Gastrocnemius medialis (tissue), 4 donors: ENCODE results near the gene FLVCR1. TPM values are rescaled to one million over a fixed set of nuclear protein-coding genes. Genes with fewer than 3 reads are reported as not detected.

Experiments used
- ATAC-seq, 2 donors: fragments of 150-250 bp; one replicate each; pipeline ENCODE4 v1.9.1; 2016
- DNase-seq, 2 donors: peaks; one replicate each; pipeline ENCODE4 v3.0.0-alpha.2; 2019
- H3K27ac ChIP-seq, 4 donors: fragments of 200-600 bp; sonication (generic); 1 replicate in 1 of 4; 2 replicates in 3 of 4; pipeline ENCODE4 v1.5.1; 2016 to 2018; ENCODE audit warnings: mild to moderate bottlenecking in 2 of 4, moderate library complexity in 1 of 4
- H3K27me3 ChIP-seq, 3 donors: fragments of 200-600 bp; sonication (generic) in 2 of 3; 1 replicate in 1 of 3; 2 replicates in 2 of 3; pipeline versions ENCODE4 v1.5.1 to v1.6.0; 2016 to 2019; ENCODE audit warnings: mild to moderate bottlenecking in 1 of 3, moderate library complexity in 1 of 3
- H3K36me3 ChIP-seq, 2 donors: fragments of 200-600 bp; sonication (generic) in 1 of 2; one replicate each; pipeline ENCODE4 v1.5.1; 2017 to 2018
- H3K4me1 ChIP-seq, 2 donors: fragments of 200-600 bp; sonication (generic) in 1 of 2; one replicate each; pipeline ENCODE4 v1.5.1; 2016 to 2017; ENCODE audit warnings: mild to moderate bottlenecking in 2 of 2
- H3K4me3 ChIP-seq, 4 donors: fragments of 200-600 bp; sonication (generic) in 3 of 4; 1 replicate in 1 of 4; 2 replicates in 3 of 4; pipeline ENCODE4 v1.5.1; 2016 to 2019; ENCODE audit warnings: mild to moderate bottlenecking in 2 of 4
- H3K9me3 ChIP-seq, 3 donors: fragments of 200-600 bp; sonication (generic) in 2 of 3; 1 replicate in 1 of 3; 2 replicates in 2 of 3; pipeline ENCODE4 v1.5.1; 2016 to 2019
- POLR2A ChIP-seq, 2 donors: fragments of 450-650 bp; IDR thresholded peaks; one replicate each; pipeline ENCODE4 v1.6.1; 2017; ENCODE audit warnings: antibody characterized with exemption in 2 of 2, mild to moderate bottlenecking in 2 of 2, moderate library complexity in 2 of 2
- in situ Hi-C, 4 donors: fragments of 200-750 bp; cut with MboI; loops; one replicate each; pipeline versions ENCODE4 v1.15.0 to v1.8.0; 2017; ENCODE audit warnings: low sequenced_read_pairs in 4 of 4
- intact Hi-C: fragments of 100-400 bp; cut with DNase I; formaldehyde crosslinking; loops from one replicate; pipeline ENCODE4 v1.15.1; 2023; ENCODE audit warnings: low total_unique reads
- total RNA-seq, 4 donors: library from RNA; depleted of rRNA; stranded (reverse); fragments of >200 nt; gene quantifications; one replicate each; pipeline versions ENCODE4 v1.1.0 to v1.2.3, GENCODE V29; 2016
- TF ChIP-seq, protein P1 (sequence below), 5 experiments: fragments of 450-650 bp in 3 of 5; fragments of 200-600 bp in 2 of 5; sonication (generic) in 2 of 5; IDR thresholded peaks in 4 of 5; conservative IDR thresholded peaks in 1 of 5; 1 replicate in 4 of 5; 2 replicates in 1 of 5; pipeline ENCODE4 v1.5.1; 2016 to 2019; ENCODE audit warnings: antibody characterized with exemption in 5 of 5, mild to moderate bottlenecking in 3 of 5, moderate library complexity in 3 of 5

The FLVCR1 gene
- total RNA-seq, 4 donors from 2014 or later = 0.66 to 19.8 (median 1.7) TPM

DNA sequence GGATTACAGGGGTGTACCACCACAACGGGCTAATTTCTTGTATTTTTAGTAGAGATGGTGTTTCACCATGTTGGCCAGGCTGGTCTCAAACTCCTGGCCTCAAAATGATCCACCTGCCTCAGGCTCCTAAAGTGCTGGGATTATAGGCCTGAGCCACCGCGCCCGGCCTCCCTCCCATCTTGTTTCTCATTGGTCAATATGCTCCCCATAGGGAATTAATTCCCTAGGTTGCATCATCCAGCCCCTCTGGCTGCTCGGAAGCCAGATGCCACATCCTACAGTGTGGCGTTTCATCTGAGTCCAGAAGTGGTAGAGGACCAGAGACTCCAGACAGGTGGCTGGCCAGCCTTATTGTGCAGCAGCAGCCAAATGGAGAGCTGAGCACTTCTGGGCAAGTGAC is 80.8 kb downstream of the FLVCR1 start:
- Histone ChIP-seq H3K27me3 (no peaks in the 10 kb centered on the region), H3K9me3 (no peaks in the 10 kb centered on the region)
- in situ Hi-C loops = no loop called here

DNA sequence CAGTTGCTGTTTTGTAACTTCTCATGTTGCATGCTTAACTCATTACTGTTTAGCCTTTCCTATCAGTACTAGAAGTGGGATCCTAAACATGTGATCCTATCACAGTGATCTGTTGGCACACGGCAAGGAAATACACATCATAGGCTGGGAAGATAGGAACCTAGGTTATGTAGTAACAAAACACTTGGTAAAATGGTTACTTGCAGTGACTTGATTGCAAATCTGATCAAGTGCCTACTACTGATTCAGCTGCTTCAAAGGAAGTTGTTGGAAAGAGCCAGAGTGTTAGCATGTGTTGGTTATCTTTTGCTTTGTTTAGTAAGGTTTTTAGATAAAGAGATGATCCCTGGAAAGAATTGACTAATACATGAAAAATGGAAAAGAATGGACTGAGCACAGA is 83.4 kb downstream of the FLVCR1 start:
- Histone ChIP-seq H3K9me3 (no peaks in the 10 kb centered on the region), H3K4me3 (no peak overlapping the region), H3K27me3 (no peaks in the 10 kb centered on the region), H3K36me3 (no peaks in the 10 kb centered on the region), H3K4me1 (no peaks in the 10 kb centered on the region), H3K27ac (no peak overlapping the region)
- TF ChIP-seq, protein P1, sequence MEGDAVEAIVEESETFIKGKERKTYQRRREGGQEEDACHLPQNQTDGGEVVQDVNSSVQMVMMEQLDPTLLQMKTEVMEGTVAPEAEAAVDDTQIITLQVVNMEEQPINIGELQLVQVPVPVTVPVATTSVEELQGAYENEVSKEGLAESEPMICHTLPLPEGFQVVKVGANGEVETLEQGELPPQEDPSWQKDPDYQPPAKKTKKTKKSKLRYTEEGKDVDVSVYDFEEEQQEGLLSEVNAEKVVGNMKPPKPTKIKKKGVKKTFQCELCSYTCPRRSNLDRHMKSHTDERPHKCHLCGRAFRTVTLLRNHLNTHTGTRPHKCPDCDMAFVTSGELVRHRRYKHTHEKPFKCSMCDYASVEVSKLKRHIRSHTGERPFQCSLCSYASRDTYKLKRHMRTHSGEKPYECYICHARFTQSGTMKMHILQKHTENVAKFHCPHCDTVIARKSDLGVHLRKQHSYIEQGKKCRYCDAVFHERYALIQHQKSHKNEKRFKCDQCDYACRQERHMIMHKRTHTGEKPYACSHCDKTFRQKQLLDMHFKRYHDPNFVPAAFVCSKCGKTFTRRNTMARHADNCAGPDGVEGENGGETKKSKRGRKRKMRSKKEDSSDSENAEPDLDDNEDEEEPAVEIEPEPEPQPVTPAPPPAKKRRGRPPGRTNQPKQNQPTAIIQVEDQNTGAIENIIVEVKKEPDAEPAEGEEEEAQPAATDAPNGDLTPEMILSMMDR (IDR thresholded peaks at IDR 0.05 in 4 of 5, conservative IDR thresholded peaks at IDR 0.05 in 1 of 5) = no peak
- no peak for TF ChIP-seq POLR2A (IDR thresholded peaks at IDR 0.05)
- DNase-seq (no peak), ATAC-seq (no peak)
- intact Hi-C loops (no loop called here), in situ Hi-C loops (no loop called here)

More for the DNA sequence above, 80.8 kb downstream of the FLVCR1 start:
- DNase-seq (no peak), ATAC-seq (no peak)
- H3K36me3 ChIP-seq = no peaks in the 10 kb centered on the region
- no peaks in the 10 kb centered on the region for H3K4me1 ChIP-seq
- intact Hi-C loops = no loop called here
- TF ChIP-seq, protein P1 (IDR thresholded peaks at IDR 0.05 in 4 of 5, conservative IDR thresholded peaks at IDR 0.05 in 1 of 5) = no peak
- no peak for TF ChIP-seq POLR2A (IDR thresholded peaks at IDR 0.05)
- H3K27ac ChIP-seq = no peak overlapping the region
- H3K4me3 ChIP-seq = no peak overlapping the region

DNA sequence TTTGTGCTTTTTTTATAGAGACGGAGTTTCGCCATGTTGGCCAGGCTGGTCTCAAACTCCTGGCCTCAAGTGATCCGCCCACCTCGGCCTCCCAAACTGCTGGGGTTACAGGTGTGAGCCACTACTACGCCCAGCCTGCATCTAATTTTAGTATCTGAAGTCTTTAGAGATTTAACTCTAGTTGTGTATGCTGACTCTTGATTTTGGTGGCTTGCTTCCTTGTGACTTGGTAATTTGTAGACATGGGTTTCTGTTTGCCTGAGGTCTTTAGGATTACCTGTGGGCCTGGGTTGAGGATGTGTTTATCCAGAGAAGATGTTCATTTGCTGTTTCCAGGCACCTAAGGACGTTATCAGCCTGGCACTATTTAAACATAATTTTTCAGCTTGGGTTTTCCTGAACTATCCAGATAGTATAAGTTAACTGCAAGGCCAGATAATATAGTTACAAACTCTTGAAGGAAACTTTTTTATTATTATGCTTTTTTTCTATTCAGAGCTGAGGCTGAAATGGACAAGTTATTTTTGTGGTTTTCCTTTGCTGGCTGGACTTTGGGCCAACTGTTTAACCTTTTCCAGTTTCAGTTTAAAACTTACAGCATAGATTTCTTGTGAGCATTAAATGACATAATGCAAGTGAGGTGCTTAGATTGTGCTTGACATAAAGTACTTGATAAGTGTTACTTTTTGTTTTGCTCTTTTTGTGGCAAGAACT is 84.8 kb downstream of the FLVCR1 start:
- no peak for DNase-seq
- no peaks in the 10 kb centered on the region for H3K27me3 ChIP-seq
- no peaks in the 10 kb centered on the region for H3K9me3 ChIP-seq
- H3K27ac ChIP-seq = no peak overlapping the region
- in situ Hi-C loops (no loop called here), intact Hi-C loops (no loop called here)
- no peak overlapping the region for H3K4me3 ChIP-seq
- no peak for ATAC-seq
- H3K36me3 ChIP-seq = no peaks in the 10 kb centered on the region
- no peak for TF ChIP-seq POLR2A (IDR thresholded peaks at IDR 0.05)
- TF ChIP-seq, protein P1 (IDR thresholded peaks at IDR 0.05 in 4 of 5, conservative IDR thresholded peaks at IDR 0.05 in 1 of 5) = no peak
- H3K4me1 ChIP-seq = no peaks in the 10 kb centered on the region

DNA sequence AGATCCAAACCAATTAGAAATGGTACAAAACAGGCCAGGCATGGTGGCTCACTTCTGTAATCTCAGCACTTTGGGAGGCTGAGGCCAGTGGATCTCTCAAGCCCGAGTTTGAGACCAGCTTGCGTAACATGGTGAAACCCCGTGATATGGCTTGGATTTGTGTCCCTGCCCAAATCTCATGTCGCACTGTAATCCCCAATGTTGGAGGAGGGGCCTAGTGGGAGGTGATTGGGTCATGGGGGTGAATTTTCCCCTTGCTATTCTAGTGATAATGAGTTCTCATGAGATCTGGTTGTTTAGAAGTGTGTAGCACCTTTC is 85.3 kb downstream of the FLVCR1 start:
- Histone ChIP-seq H3K4me1 (no peaks in the 10 kb centered on the region), H3K4me3 (no peak overlapping the region), H3K36me3 (no peaks in the 10 kb centered on the region), H3K9me3 (no peaks in the 10 kb centered on the region), H3K27ac (no peak overlapping the region), H3K27me3 (no peaks in the 10 kb centered on the region)
- DNase-seq (no peak), ATAC-seq (no peak)
- intact Hi-C loops = no loop called here
- in situ Hi-C loops = no loop called here
- TF ChIP-seq, protein P1 (IDR thresholded peaks at IDR 0.05 in 4 of 5, conservative IDR thresholded peaks at IDR 0.05 in 1 of 5) = no peak
- no peak for TF ChIP-seq POLR2A (IDR thresholded peaks at IDR 0.05)
